SK-N-SH (cell line): ENCODE results near the gene SLCO4A1. TPM values are rescaled to one million over a fixed set of nuclear protein-coding genes. Genes with fewer than 3 reads are reported as not detected.

Experiments used
- CTCF ChIA-PET: fragments of 300-600, 350-600 bp; formaldehyde crosslinking; extraction: SDS; loops from one replicate; lab custom pipeline; 2021; lab: Yijun Ruan, JAX
- POLR2A ChIA-PET: fragments of 350-600 bp; sonication (Branson Sonifier 250); formaldehyde crosslinking; extraction: SDS; loops from one replicate; lab custom pipeline; 2020; ENCODE audit warnings: antibody characterized with exemption, inconsistent platforms; lab: Yijun Ruan, JAX
- DNase-seq: peaks from one replicate; pipeline ENCODE4 v3.0.0; 2012
- H2AFZ ChIP-seq: fragments of 200-600 bp; sonication (generic); 2 replicates; pipeline ENCODE4 v1.8.1; 2016; ENCODE audit warnings: antibody characterized with exemption, mild to moderate bottlenecking, low read depth
- H3F3A ChIP-seq: fragments of 200-600 bp; sonication (generic); replicated peaks from 2 replicates; pipeline ENCODE3; 2016; ENCODE audit warnings: antibody characterized with exemption, mild to moderate bottlenecking; ENCODE audit not compliant: insufficient read depth
- H3K27ac ChIP-seq, 2 experiments: fragments of 200-500 bp in 1 of 2; fragments of 200-600 bp in 1 of 2; sonication (Bioruptor generic) in 1 of 2; sonication (generic), shearing (Covaris generic) in 1 of 2; 2 replicates each; pipeline versions ENCODE4 v1.5.1 to v1.6.1; 2014 to 2016; ENCODE audit warnings: low read depth in 2 of 2, inconsistent platforms in 1 of 2, low read length in 1 of 2, mild to moderate bottlenecking in 1 of 2, mixed read lengths in 1 of 2
- H3K27me3 ChIP-seq: fragments of 200-600 bp; sonication (generic), shearing (Covaris generic); 2 replicates; pipeline ENCODE4 v1.6.1; 2016; ENCODE audit warnings: mixed run types; ENCODE audit not compliant: insufficient read depth
- H3K36me3 ChIP-seq, 2 experiments: fragments of 200-500 bp in 1 of 2; fragments of 200-600 bp in 1 of 2; sonication (Bioruptor generic) in 1 of 2; sonication (generic) in 1 of 2; replicated peaks in 1 of 2; 2 replicates each; pipeline versions ENCODE3 to v1.5.1; 2014 to 2016; ENCODE audit warnings: low read length in 1 of 2, mild to moderate bottlenecking in 1 of 2; ENCODE audit not compliant: insufficient read depth in 2 of 2, control insufficient read depth in 1 of 2
- H3K4me1 ChIP-seq, 2 experiments: fragments of 200-500 bp in 1 of 2; fragments of 200-600 bp in 1 of 2; sonication (Bioruptor generic) in 1 of 2; sonication (generic), shearing (Covaris generic) in 1 of 2; 2 replicates each; pipeline versions ENCODE4 v1.5.1 to v1.6.1; 2014 to 2016; ENCODE audit warnings: low read depth in 1 of 2, low read length in 1 of 2, mixed run types in 1 of 2; ENCODE audit not compliant: insufficient read depth in 2 of 2, control insufficient read depth in 1 of 2
- H3K4me2 ChIP-seq: fragments of 200-600 bp; sonication (generic), shearing (Covaris generic); 2 replicates; pipeline ENCODE4 v1.6.1; 2017; ENCODE audit warnings: mixed run types
- H3K4me3 ChIP-seq, 2 experiments: fragments of 200-500 bp in 1 of 2; fragments of 200-600 bp in 1 of 2; sonication (Bioruptor generic) in 1 of 2; sonication (generic), shearing (Covaris generic) in 1 of 2; 2 replicates each; pipeline versions ENCODE4 v1.5.1 to v1.8.1; 2014 to 2016; ENCODE audit warnings: low read depth in 2 of 2, inconsistent platforms in 1 of 2, low read length in 1 of 2, mild to moderate bottlenecking in 1 of 2, mixed read lengths in 1 of 2, moderate library complexity in 1 of 2
- H3K79me2 ChIP-seq: fragments of 200-600 bp; sonication (generic); 2 replicates; pipeline ENCODE4 v1.8.1; 2017; ENCODE audit warnings: mild to moderate bottlenecking; ENCODE audit not compliant: insufficient read depth
- H3K9ac ChIP-seq: fragments of 200-600 bp; sonication (generic); 2 replicates; pipeline ENCODE4 v1.6.1; 2017; ENCODE audit warnings: mixed run types
- H3K9me2 ChIP-seq: fragments of 200-600 bp; sonication (generic); 2 replicates; pipeline ENCODE4 v1.6.1; 2017; ENCODE audit warnings: mixed run types
- H3K9me3 ChIP-seq: fragments of 200-600 bp; sonication (generic); 2 replicates; pipeline ENCODE4 v1.6.1; 2017; ENCODE audit warnings: mixed run types, mild to moderate bottlenecking, moderate library complexity
- H4K20me1 ChIP-seq: fragments of 200-600 bp; sonication (generic); 2 replicates; pipeline ENCODE4 v1.6.1; 2017; ENCODE audit warnings: mild to moderate bottlenecking, mixed run types; ENCODE audit not compliant: insufficient read depth
- ELF1 ChIP-seq: IDR thresholded peaks from 2 replicates; pipeline ENCODE4 v1.4.0; 2012
- EZH2phosphoT487 ChIP-seq: fragments of 200-600 bp; sonication (generic); IDR thresholded peaks from 2 replicates; pipeline ENCODE4 v1.6.1; 2017; ENCODE audit warnings: low read depth, mixed run types, mild to moderate bottlenecking, antibody characterized with exemption, moderate library complexity, borderline replicate concordance
- FOXJ3 ChIP-seq: sonication (generic); formaldehyde crosslinking; IDR thresholded peaks from 2 replicates; pipeline ENCODE4 v1.5.1; 2020; ENCODE audit warnings: mild to moderate bottlenecking, missing genetic modification reagents
- FOXM1 ChIP-seq: IDR thresholded peaks from 2 replicates; pipeline ENCODE4 v1.4.0; 2012; ENCODE audit warnings: low read depth, mild to moderate bottlenecking
- GABPA ChIP-seq: IDR thresholded peaks from 2 replicates; pipeline ENCODE4 v1.4.0; 2012; ENCODE audit warnings: low read depth, mild to moderate bottlenecking
- GATA2 ChIP-seq: sonication (generic); formaldehyde crosslinking; IDR thresholded peaks from 2 replicates; pipeline ENCODE4 v1.5.0; 2020; ENCODE audit warnings: mild to moderate bottlenecking, missing genetic modification reagents
- MXI1 ChIP-seq: IDR thresholded peaks from 2 replicates; pipeline ENCODE4 v1.6.1; 2012; ENCODE audit warnings: mild to moderate bottlenecking, low read depth, low read length, improper control_type of control experiment
- RAD21 ChIP-seq: IDR thresholded peaks from 2 replicates; pipeline ENCODE4 v1.6.1; 2012; ENCODE audit warnings: mild to moderate bottlenecking, low read length
- RFX5 ChIP-seq: IDR thresholded peaks from 2 replicates; pipeline ENCODE4 v1.6.1; 2012; ENCODE audit warnings: mild to moderate bottlenecking, improper control_type of control experiment, low read length
- SIN3A ChIP-seq: IDR thresholded peaks from 2 replicates; pipeline ENCODE4 v1.6.1; 2012; ENCODE audit warnings: low read depth, mild to moderate bottlenecking, low read length, moderate library complexity, borderline replicate concordance
- SMC3 ChIP-seq: IDR thresholded peaks from 2 replicates; pipeline ENCODE4 v1.6.1; 2012; ENCODE audit warnings: low read depth, low read length, improper control_type of control experiment
- WGBS: methylation state at CpG from one replicate; pipeline ENCODE4 v1.1.6; 2017; ENCODE audit warnings: low lambda C conversion rate; 5-methylcytosine and 5-hydroxymethylcytosine counted together
- polyA plus RNA-seq, 3 experiments: library from polyadenylated mRNA; depleted of rRNA; stranded (reverse); fragments of >200 nt; gene quantifications; 2 replicates each; pipeline ENCODE4 v1.2.3, GENCODE V29; 2012
- TF ChIP-seq, protein P1 (sequence below): fragments of 150-350 bp; IDR thresholded peaks from 2 replicates; pipeline ENCODE4 v1.6.1; 2016; ENCODE audit warnings: mild to moderate bottlenecking, low read depth, low read length
- TF ChIP-seq, protein P2 (sequence below): fragments of 150-350 bp; IDR thresholded peaks from 2 replicates; pipeline ENCODE4 v1.6.1; 2017; ENCODE audit warnings: antibody characterized with exemption, low read length, low read depth, borderline replicate concordance
- TF ChIP-seq, protein P3 (sequence below): IDR thresholded peaks from 2 replicates; pipeline ENCODE4 v1.4.0; 2012; ENCODE audit warnings: low read depth, borderline replicate concordance
- TF ChIP-seq, protein P4 (sequence below): IDR thresholded peaks from 2 replicates; pipeline ENCODE4 v1.4.0; 2012; ENCODE audit warnings: low read depth, borderline replicate concordance
- TF ChIP-seq, protein P5 (sequence below): IDR thresholded peaks from 2 replicates; pipeline ENCODE4 v1.6.1; 2012; ENCODE audit warnings: mild to moderate bottlenecking, low read depth, low read length, moderate library complexity

The SLCO4A1 gene
- polyA plus RNA-seq, 1 of the 3 experiments (the other 2 are of a cell fraction): 0.33 TPM

DNA sequence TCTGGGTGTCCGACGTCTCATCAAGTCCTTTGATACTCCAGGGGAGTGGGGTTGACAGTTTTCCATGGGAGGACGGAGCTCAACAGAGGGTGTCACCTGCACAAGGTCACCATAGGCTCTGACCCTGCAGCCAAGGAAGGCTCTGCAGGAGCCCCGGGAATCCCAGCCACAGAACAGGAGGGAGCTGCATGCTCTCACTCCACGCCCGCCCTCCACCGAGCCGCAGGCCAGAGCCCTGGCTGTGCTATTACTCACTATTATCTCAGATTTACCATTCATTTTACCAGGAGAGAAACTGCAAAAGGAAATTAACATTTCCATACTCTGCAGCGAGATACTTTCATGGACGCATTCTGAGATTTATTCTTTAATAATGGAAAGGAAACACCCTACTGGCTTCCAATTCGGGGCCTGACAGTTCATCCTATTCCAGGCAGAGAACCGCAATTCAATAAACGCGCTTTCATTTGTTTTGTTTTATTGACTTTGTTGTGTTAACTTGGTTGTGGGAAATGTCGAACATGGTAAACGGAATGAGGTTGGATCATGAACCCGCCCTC lies 48.0 kb downstream of the SLCO4A1 start:
- Histone ChIP-seq H3K27ac (no peak overlapping the region), H3K9ac (no peak overlapping the region), H3K4me3 (no peak overlapping the region), H3K36me3 (no peaks in the 10 kb centered on the region), H3K4me1 (peaks cover 0 to 20% of the 10 kb centered on the region in 2 experiments; a peak in 2 of 4 replicates), H3K9me3 (no peaks in the 10 kb centered on the region), H3K9me2 (no peaks in the 10 kb centered on the region), H3K27me3 (no peaks in the 10 kb centered on the region), H3K4me2 (no peak overlapping the region), H3K79me2 (no peaks in the 10 kb centered on the region), H2AFZ (no peak overlapping the region), H4K20me1 (no peaks in the 10 kb centered on the region), H3F3A (no peaks in the 10 kb centered on the region)
- 87% methylated on average over 14 of the region's 17 CpGs for WGBS
- no peak for TF ChIP-seq RAD21
- TF ChIP-seq, protein P1, sequence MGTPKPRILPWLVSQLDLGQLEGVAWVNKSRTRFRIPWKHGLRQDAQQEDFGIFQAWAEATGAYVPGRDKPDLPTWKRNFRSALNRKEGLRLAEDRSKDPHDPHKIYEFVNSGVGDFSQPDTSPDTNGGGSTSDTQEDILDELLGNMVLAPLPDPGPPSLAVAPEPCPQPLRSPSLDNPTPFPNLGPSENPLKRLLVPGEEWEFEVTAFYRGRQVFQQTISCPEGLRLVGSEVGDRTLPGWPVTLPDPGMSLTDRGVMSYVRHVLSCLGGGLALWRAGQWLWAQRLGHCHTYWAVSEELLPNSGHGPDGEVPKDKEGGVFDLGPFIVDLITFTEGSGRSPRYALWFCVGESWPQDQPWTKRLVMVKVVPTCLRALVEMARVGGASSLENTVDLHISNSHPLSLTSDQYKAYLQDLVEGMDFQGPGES: no peak
- no peak for DNase-seq
- ChIA-PET CTCF (interaction anchor here (1.0 to 3.3 kb wide), 3 partner anchors 14 to 319 kb away, joined by 3 to 20 read pairs (median 3); no protein-coding TSS in a partner anchor), POLR2A (no interaction called here)

DNA sequence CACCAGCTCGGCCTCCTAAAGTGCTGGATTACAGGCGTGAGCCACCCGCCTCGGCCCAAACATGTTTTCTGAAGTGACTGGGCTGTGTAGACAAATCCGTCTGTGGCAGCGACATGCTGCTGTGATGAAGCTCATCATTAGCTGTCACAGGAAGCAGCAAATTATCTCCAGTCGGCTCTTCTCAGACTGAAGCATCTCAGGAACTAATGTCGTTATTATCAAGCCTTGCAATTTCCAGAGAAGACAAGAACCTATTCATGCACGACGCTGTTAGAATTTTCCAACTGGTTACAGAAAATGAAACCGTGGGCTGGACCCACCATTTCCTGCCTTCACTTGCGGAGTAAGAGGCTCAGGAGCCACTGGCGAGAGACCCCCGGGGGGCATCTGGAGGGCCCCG lies 49.2 kb downstream of the SLCO4A1 start:
- no peak for DNase-seq
- H3K36me3 ChIP-seq: no peaks in the 10 kb centered on the region
- CTCF ChIA-PET: interaction anchor here (0.8 to 1.7 kb wide), 3 partner anchors 31 to 318 kb away, joined by 3 to 9 read pairs (median 3); no protein-coding TSS in a partner anchor
- H3K9me2 ChIP-seq: no peaks in the 10 kb centered on the region
- H3F3A ChIP-seq: no peaks in the 10 kb centered on the region
- H3K79me2 ChIP-seq: no peaks in the 10 kb centered on the region
- peak overlapping the region in 1 of 2 experiments; percentile 30; a peak in 1 of 4 replicates for H3K27ac ChIP-seq
- WGBS: 73% methylated on average over 15 of the region's 15 CpGs
- no peaks in the 10 kb centered on the region for H4K20me1 ChIP-seq
- H2AFZ ChIP-seq: no peak overlapping the region
- TF ChIP-seq GABPA: no peak
- TF ChIP-seq, protein P2, sequence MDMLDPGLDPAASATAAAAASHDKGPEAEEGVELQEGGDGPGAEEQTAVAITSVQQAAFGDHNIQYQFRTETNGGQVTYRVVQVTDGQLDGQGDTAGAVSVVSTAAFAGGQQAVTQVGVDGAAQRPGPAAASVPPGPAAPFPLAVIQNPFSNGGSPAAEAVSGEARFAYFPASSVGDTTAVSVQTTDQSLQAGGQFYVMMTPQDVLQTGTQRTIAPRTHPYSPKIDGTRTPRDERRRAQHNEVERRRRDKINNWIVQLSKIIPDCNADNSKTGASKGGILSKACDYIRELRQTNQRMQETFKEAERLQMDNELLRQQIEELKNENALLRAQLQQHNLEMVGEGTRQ: no peak
- no peak for TF ChIP-seq GATA2
- TF ChIP-seq, protein P3, sequence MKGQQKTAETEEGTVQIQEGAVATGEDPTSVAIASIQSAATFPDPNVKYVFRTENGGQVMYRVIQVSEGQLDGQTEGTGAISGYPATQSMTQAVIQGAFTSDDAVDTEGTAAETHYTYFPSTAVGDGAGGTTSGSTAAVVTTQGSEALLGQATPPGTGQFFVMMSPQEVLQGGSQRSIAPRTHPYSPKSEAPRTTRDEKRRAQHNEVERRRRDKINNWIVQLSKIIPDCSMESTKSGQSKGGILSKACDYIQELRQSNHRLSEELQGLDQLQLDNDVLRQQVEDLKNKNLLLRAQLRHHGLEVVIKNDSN: no peak
- TF ChIP-seq RFX5: no peak
- no peak for TF ChIP-seq SMC3
- TF ChIP-seq MXI1: no peak
- TF ChIP-seq ELF1: no peak
- TF ChIP-seq FOXJ3 (CRISPR knock-in tag): no peak
- no peak for TF ChIP-seq EZH2phosphoT487
- TF ChIP-seq FOXM1: no peak
- TF ChIP-seq, protein P4, sequence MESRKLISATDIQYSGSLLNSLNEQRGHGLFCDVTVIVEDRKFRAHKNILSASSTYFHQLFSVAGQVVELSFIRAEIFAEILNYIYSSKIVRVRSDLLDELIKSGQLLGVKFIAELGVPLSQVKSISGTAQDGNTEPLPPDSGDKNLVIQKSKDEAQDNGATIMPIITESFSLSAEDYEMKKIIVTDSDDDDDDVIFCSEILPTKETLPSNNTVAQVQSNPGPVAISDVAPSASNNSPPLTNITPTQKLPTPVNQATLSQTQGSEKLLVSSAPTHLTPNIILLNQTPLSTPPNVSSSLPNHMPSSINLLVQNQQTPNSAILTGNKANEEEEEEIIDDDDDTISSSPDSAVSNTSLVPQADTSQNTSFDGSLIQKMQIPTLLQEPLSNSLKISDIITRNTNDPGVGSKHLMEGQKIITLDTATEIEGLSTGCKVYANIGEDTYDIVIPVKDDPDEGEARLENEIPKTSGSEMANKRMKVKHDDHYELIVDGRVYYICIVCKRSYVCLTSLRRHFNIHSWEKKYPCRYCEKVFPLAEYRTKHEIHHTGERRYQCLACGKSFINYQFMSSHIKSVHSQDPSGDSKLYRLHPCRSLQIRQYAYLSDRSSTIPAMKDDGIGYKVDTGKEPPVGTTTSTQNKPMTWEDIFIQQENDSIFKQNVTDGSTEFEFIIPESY: no peak
- TF ChIP-seq, protein P5, sequence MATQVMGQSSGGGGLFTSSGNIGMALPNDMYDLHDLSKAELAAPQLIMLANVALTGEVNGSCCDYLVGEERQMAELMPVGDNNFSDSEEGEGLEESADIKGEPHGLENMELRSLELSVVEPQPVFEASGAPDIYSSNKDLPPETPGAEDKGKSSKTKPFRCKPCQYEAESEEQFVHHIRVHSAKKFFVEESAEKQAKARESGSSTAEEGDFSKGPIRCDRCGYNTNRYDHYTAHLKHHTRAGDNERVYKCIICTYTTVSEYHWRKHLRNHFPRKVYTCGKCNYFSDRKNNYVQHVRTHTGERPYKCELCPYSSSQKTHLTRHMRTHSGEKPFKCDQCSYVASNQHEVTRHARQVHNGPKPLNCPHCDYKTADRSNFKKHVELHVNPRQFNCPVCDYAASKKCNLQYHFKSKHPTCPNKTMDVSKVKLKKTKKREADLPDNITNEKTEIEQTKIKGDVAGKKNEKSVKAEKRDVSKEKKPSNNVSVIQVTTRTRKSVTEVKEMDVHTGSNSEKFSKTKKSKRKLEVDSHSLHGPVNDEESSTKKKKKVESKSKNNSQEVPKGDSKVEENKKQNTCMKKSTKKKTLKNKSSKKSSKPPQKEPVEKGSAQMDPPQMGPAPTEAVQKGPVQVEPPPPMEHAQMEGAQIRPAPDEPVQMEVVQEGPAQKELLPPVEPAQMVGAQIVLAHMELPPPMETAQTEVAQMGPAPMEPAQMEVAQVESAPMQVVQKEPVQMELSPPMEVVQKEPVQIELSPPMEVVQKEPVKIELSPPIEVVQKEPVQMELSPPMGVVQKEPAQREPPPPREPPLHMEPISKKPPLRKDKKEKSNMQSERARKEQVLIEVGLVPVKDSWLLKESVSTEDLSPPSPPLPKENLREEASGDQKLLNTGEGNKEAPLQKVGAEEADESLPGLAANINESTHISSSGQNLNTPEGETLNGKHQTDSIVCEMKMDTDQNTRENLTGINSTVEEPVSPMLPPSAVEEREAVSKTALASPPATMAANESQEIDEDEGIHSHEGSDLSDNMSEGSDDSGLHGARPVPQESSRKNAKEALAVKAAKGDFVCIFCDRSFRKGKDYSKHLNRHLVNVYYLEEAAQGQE: no peak
- TF ChIP-seq SIN3A: no peak
- no peak overlapping the region for H3K4me3 ChIP-seq
- H3K27me3 ChIP-seq: no peaks in the 10 kb centered on the region
- H3K9me3 ChIP-seq: no peaks in the 10 kb centered on the region
- H3K9ac ChIP-seq: no peak overlapping the region
- no peak overlapping the region for H3K4me2 ChIP-seq
- POLR2A ChIA-PET: no interaction called here
- peaks cover 0 to 16% of the 10 kb centered on the region in 2 experiments; a peak in 2 of 4 replicates for H3K4me1 ChIP-seq
